22Rv1 (cell line): Measurements from ENCODE around the gene NALF2.
A peak's percentile ranks its signal among the peaks of the same experiment; 100 is the strongest.

ENCODE experiments used
- H3K27ac ChIP-seq: fragments of 450-650 bp; 2 replicates; pipeline ENCODE4 v1.5.1; 2017
- ZFX ChIP-seq: fragments of 450-650 bp; IDR thresholded peaks from 2 replicates; pipeline ENCODE4 v1.6.1; 2017; ENCODE audit warnings: antibody characterized with exemption, borderline replicate concordance
- TF ChIP-seq, protein P1 (sequence below): fragments of 450-650 bp; IDR thresholded peaks from 2 replicates; pipeline ENCODE4 v1.5.1; 2017; ENCODE audit warnings: mild to moderate bottlenecking

Gene NALF2

DNA sequence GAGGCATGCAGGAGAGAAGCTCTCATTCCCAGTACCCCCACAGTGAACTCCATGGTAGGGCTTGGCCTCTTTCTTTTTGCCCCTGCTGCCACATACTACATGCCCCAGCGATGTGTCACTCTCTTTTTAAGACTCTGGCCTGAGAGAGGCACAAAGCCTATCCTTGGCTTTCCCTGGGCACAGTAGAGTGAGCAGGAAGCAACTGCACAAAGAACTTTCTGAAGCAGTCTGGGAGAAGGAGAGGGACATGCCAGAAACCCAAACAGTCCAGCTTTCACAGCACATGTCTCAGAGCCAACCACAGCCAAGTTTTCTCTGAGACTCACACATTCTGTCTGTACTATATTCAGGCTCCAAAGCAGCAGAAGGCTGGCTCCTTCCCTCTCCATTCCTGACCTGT, 7.9 kb upstream of the NALF2 start:
- no peak overlapping the region for H3K27ac ChIP-seq
- no peak for TF ChIP-seq ZFX
- TF ChIP-seq, protein P1, sequence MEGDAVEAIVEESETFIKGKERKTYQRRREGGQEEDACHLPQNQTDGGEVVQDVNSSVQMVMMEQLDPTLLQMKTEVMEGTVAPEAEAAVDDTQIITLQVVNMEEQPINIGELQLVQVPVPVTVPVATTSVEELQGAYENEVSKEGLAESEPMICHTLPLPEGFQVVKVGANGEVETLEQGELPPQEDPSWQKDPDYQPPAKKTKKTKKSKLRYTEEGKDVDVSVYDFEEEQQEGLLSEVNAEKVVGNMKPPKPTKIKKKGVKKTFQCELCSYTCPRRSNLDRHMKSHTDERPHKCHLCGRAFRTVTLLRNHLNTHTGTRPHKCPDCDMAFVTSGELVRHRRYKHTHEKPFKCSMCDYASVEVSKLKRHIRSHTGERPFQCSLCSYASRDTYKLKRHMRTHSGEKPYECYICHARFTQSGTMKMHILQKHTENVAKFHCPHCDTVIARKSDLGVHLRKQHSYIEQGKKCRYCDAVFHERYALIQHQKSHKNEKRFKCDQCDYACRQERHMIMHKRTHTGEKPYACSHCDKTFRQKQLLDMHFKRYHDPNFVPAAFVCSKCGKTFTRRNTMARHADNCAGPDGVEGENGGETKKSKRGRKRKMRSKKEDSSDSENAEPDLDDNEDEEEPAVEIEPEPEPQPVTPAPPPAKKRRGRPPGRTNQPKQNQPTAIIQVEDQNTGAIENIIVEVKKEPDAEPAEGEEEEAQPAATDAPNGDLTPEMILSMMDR, result no peak

DNA sequence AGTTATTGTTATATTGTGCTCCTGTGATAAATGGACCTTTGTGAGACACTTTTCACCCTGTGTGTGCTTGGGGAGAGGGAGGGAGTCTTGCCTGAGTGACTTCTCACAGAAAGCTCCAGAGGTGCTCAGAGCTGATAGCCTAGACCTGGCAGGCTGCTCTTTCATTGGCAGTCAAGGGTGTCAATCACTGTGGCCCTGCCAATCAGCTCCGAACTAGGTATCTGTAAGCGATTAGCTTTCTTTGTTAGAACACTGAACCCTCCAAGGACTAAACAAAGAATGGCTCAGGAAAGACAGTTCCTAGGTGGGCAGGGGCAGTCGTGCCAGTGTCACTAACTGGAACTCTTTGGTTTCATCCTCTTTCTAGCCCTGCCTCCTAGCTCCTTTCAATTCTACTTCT, 2.7 kb upstream of the NALF2 start:
- no peak overlapping the region for H3K27ac ChIP-seq
- TF ChIP-seq, protein P1, result no peak
- no peak for TF ChIP-seq ZFX

DNA sequence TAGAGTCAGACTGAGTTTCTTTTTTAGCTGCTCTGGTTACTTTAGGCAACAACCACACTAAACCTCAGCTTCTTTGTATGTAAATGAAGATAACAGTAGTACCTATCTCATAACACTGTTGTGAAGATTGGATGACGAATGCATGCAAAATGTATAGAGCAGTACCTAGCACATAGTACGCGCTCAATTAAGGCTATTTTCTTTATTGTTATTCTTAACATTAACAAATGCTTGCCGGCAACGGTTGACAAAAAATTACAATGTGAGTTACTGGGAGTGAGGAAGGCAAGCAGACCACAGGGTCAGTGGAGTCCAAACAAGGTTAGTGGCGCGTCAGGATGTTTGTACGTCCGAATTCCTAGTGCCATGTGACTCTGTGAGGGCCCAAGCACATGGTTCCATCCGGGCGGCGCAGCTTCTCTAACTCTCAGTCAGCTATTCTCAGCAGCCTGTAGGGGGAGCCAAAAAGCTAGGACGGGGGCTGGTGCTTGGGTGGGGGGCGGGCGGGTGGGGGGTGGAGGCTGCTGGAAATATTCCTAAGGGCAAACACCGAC, 821 bp upstream of the NALF2 start:
- peak overlapping the region; percentile 84 for H3K27ac ChIP-seq
- TF ChIP-seq, protein P1, result peak; percentile 58
- no peak for TF ChIP-seq ZFX

DNA sequence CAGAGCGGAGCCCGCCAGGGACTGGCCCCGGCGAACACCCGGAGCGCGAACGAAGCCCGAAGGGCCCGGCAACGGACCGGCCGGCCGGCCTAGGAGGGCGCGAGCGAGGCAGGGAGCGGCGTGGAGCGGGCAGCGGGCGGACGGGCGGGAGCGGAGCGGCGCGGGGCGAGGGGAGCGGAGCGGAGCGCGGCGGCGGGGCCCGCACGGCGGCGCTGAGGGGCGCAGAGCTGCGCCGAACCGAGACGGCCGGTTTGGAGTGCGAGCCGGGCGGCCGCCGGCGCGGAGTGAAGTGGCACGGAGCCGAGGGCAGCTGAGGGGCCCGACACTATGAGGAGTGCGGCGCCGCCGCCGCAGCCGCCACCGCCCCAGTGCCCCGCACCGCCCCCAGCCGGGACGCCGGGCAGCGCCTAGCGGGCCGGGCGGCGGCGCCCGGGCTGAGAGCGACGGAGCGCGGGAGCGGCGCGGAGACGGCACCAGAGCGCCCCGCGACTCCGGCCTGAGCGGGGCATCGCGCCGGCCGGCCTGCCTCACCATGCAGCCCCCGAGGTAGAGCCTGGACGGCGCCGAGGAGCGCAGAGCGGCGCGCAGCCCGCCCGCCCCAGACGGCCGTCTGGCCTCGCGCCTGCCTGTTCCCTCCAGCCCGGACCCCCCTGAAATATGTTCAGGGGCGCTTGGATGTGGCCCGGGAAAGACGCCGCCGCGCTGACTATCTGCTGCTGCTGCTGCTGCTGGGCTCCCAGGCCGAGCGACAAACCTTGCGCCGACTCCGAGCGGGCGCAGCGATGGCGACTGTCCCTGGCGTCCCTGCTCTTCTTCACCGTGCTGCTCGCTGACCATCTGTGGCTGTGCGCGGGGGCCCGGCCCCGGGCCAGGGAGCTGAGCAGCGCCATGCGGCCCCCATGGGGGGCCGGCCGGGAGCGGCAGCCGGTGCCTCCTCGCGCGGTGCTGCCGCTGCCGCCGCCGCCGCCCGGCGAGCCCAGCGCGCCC, 793 bp downstream of the NALF2 start:
- TF ChIP-seq ZFX, result no peak
- TF ChIP-seq, protein P1, result no peak
- H3K27ac ChIP-seq, result peak overlapping the region; percentile 84

DNA sequence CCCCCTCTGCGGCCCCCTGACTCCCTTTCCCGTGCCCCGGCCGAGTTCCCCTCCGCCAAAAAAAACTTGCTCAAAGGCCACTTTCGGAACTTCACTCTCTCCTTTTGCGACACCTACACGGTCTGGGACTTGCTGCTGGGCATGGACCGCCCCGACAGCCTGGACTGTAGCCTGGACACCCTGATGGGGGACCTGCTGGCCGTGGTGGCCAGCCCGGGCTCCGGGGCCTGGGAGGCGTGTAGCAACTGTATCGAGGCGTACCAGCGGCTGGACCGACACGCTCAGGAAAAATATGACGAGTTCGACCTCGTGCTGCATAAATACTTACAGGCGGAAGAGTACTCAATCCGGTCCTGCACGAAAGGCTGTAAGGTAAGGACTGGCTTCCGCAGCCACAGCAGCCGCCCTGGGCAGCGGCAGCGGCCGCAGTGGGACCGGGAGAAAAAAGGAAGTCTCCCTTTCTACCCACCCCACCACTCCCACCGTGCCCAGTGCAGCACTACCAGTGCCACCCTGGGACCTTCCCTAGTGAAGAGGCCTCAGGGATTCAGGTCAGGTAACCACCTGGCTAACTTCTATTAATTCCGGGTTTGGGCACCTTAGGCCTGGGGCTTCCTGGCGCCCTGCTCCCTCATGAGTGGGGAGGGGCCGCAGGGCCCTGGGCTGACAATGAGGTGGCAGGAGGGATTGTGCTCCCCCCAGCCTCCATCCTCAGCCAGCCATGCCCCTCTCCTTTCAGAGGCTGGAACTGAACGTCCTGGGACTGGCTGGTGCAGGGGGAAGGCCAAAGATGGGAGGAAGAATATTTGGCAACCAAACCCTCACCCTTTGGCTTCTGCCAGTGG, 1.9 kb downstream of the NALF2 start:
- TF ChIP-seq ZFX, result no peak
- TF ChIP-seq, protein P1, result no peak
- no peak overlapping the region for H3K27ac ChIP-seq

DNA sequence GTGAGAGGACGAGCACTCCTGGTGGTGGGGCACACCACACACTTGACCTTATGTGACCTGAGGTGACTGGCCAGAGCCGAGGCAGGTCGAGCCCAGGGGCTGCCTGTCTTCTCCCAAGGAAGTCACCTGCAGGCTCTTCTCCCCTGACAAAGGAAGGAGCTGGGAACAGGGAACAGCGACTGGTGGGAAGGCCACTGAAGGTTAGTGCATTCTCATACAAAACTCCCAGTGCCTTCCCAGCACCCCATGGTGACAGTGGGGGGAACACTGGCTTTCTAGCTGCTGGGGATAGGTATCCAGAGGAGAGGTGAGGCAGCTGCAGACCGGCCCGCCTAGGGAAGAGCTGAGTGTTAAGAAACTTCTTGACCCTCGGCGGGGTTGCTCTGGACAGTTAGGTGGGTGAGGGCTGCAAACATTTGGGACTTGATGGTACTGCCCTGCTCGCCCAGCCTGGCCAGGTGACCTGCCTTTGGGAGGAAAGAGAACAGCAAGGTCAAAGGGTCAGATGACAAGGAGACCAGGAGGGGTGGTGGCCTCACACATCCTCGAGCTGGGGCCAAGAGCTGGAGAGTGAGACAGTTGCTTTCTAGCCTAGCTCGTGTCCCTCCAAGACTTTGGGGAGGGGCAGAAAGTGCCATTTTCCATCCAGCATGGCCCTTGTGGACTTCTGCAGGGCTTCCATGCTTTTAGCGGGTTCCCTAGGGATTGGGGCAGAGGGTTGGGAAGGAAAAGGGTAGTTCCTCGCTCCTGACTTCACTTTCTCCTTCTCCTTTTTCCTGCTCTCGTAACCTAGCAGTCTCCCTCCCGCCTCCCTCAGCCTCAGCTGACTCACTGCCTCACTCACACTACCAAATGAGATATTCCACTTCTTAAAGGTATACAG, 2.7 kb downstream of the NALF2 start:
- TF ChIP-seq ZFX, result no peak
- TF ChIP-seq, protein P1, result no peak
- H3K27ac ChIP-seq, result no peak overlapping the region
